OCI-LY7 (cell line): Measurements from ENCODE around the gene SMC5. TPM values are rescaled to one million over a fixed set of nuclear protein-coding genes. Genes with fewer than 3 reads are reported as not detected.

Experiments
- BruUV-seq: library from RNA; stranded (reverse); fragments of 400-500 nt; replicated peaks from 2 replicates; lab custom pipeline; 2021; lab: Mats Ljungman, UMichigan
- CTCF ChIA-PET: fragments of 300-600 bp; sonication (Branson Sonifier 250); formaldehyde crosslinking; loops from one replicate; lab custom pipeline; 2022; ENCODE audit warnings: antibody characterized with exemption; ENCODE audit not compliant: unreplicated experiment; lab: Charles Lee
- POLR2A ChIA-PET: fragments of 300-600 bp; sonication (Branson Sonifier 250); formaldehyde crosslinking; loops from one replicate; lab custom pipeline; 2022; ENCODE audit warnings: antibody characterized with exemption; lab: Charles Lee
- DNase-seq: peaks from one replicate; pipeline ENCODE4 v3.0.0-alpha.2; 2015; ENCODE audit warnings: low spot score
- H2AFZ ChIP-seq: fragments of 200-600 bp; sonication (generic), shearing (Covaris generic); 2 replicates; pipeline ENCODE4 v1.6.1; 2014; ENCODE audit warnings: mild to moderate bottlenecking, antibody characterized with exemption, low read length, moderate library complexity
- H3K27ac ChIP-seq: fragments of 200-600 bp; sonication (generic); 2 replicates; pipeline ENCODE4 v1.5.1; 2014; ENCODE audit warnings: mixed run types, low read depth, mild to moderate bottlenecking, moderate library complexity, low read length, inconsistent platforms; ENCODE audit not compliant: poor library complexity, severe bottlenecking
- H3K36me3 ChIP-seq: fragments of 200-600 bp; sonication (generic); 2 replicates; pipeline ENCODE4 v1.6.1; 2014; ENCODE audit warnings: mild to moderate bottlenecking, antibody characterized with exemption, low read length, moderate library complexity, mixed read lengths; ENCODE audit not compliant: insufficient read depth
- H3K4me1 ChIP-seq: fragments of 200-600 bp; sonication (generic); 2 replicates; pipeline ENCODE4 v1.5.1; 2014; ENCODE audit warnings: mild to moderate bottlenecking, low read length; ENCODE audit not compliant: insufficient read depth, poor library complexity, severe bottlenecking
- H3K4me2 ChIP-seq: fragments of 200-600 bp; sonication (generic); 2 replicates; pipeline ENCODE4 v1.6.1; 2014; ENCODE audit warnings: mild to moderate bottlenecking, low read length
- H3K4me3 ChIP-seq: fragments of 200-600 bp; sonication (generic); 2 replicates; pipeline ENCODE4 v1.5.1; 2014; ENCODE audit warnings: mild to moderate bottlenecking, low read depth, low read length; ENCODE audit not compliant: poor library complexity, severe bottlenecking
- H3K79me2 ChIP-seq: fragments of 200-600 bp; sonication (generic); 2 replicates; pipeline ENCODE4 v1.6.1; 2016; ENCODE audit warnings: low read depth, mild to moderate bottlenecking, low read length, moderate library complexity, mixed read lengths; ENCODE audit not compliant: insufficient read depth
- H3K9me2 ChIP-seq: fragments of 200-600 bp; sonication (generic); 2 replicates; pipeline ENCODE4 v1.6.1; 2016; ENCODE audit warnings: mild to moderate bottlenecking, low read length, mixed read lengths; ENCODE audit not compliant: insufficient read depth
- H3K9me3 ChIP-seq: fragments of 200-600 bp; sonication (generic); 2 replicates; pipeline ENCODE4 v1.6.1; 2014; ENCODE audit warnings: mild to moderate bottlenecking, mixed run types, low read length, mixed read lengths
- H4K20me1 ChIP-seq: fragments of 200-600 bp; sonication (generic); 2 replicates; pipeline ENCODE4 v1.6.1; 2014; ENCODE audit warnings: mild to moderate bottlenecking, antibody characterized with exemption, low read length, moderate library complexity, mixed read lengths; ENCODE audit not compliant: insufficient read depth
- CTCF ChIP-seq: fragments of 200-600 bp; sonication (generic); conservative IDR thresholded peaks from 2 replicates; pipeline ENCODE4 v1.5.1; 2014; ENCODE audit warnings: mild to moderate bottlenecking, antibody characterized with exemption, low read length, moderate library complexity, mixed read lengths
- EZH2phosphoT487 ChIP-seq: fragments of 200-600 bp; sonication (generic); IDR thresholded peaks from 2 replicates; pipeline ENCODE4 v1.6.1; 2018; ENCODE audit warnings: low read depth, borderline replicate concordance, mild to moderate bottlenecking, mixed run types, antibody characterized with exemption, low read length, moderate library complexity, mixed read lengths
- intact Hi-C: fragments of 100-400 bp; cut with micrococcal nuclease; formaldehyde crosslinking; loops from one replicate; pipeline ENCODE4 v1.10.0; 2022; ENCODE audit not compliant: unreplicated experiment
- total RNA-seq, 2 experiments: library from RNA; depleted of rRNA in 1 of 2; stranded (reverse); fragments of >200 nt in 1 of 2; shearing (Covaris generic) in 1 of 2; gene quantifications; 2 replicates each; pipeline ENCODE4 v1.2.3, GENCODE V29; 2014 to 2022

SMC5 gene
- total RNA-seq, 2 experiments from 2014 or later: 38.9 to 42.0 TPM

DNA sequence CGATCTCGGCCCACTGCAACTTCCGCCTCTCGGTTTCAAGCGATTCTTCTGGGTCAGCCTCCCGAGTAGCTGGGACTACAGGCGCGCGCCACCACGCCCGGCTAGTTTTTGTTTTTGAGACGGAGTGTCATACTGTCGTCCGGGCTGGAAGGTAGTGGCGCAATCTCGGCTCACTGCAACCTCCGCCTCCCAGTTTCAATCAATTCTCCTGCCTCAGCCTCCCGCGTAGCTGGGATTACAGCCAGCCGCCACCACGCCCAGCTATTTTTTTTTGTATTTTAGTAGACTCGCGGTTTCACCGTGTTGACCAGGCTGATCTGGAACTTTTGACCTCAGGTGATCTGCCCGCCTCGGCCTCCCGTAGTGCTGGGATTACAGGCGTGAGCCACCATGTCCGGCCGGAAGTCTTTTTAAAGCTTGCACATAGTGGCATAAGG, 1.2 kb downstream of the SMC5 start:
- H3K4me1 ChIP-seq: peaks cover 34% of the 10 kb centered on the region
- no peak overlapping the region for H3K27ac ChIP-seq
- BruUV-seq: no TSS peak
- ChIA-PET POLR2A (interaction anchor here (0.7 to 1.0 kb wide), 2 partner anchors 41 to 106 kb away, joined by 3 to 9 read pairs; no protein-coding TSS in a partner anchor), CTCF (no interaction called here)
- H3K9me2 ChIP-seq: no peaks in the 10 kb centered on the region
- peak overlapping the region; percentile 96 for H3K4me2 ChIP-seq
- intact Hi-C loops: no loop called here
- H2AFZ ChIP-seq: no peak overlapping the region
- H3K4me3 ChIP-seq: peak overlapping the region; percentile 89
- peaks cover 60% of the 10 kb centered on the region for H3K79me2 ChIP-seq
- no peak for DNase-seq
- no peaks in the 10 kb centered on the region for H3K9me3 ChIP-seq
- peaks cover 24% of the 10 kb centered on the region for H4K20me1 ChIP-seq
- H3K36me3 ChIP-seq: peaks cover 52% of the 10 kb centered on the region
- TF ChIP-seq EZH2phosphoT487 (no peak), CTCF (no peak)

DNA sequence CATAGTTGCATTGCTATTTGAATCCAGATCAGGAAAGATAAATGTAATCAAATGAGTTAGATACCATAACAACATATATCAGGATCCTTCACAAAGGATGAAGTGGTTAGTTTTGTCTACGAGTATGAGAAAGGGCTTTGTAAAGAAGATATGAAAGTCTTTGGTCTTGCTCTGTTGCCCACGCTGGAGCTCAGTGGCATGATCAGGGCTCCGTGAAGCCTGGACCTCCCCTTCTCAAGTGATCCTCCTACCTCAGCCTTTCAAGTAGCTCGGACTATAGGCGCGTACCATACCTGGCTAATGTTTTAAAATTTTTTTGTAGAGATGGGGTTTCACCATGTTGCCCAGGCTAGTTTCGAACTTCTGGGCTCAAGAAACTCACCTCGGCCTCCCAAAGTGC, 1.8 kb downstream of the SMC5 start:
- CTCF ChIA-PET: no interaction called here
- H4K20me1 ChIP-seq: peaks cover 24% of the 10 kb centered on the region
- BruUV-seq: no TSS peak
- intact Hi-C loops: no loop called here
- H3K27ac ChIP-seq: no peak overlapping the region
- H3K4me2 ChIP-seq: peak overlapping the region; percentile 96
- no peak overlapping the region for H2AFZ ChIP-seq
- H3K36me3 ChIP-seq: peaks cover 58% of the 10 kb centered on the region
- peaks cover 60% of the 10 kb centered on the region for H3K79me2 ChIP-seq
- peaks cover 34% of the 10 kb centered on the region for H3K4me1 ChIP-seq
- no peaks in the 10 kb centered on the region for H3K9me3 ChIP-seq
- H3K9me2 ChIP-seq: no peaks in the 10 kb centered on the region
- peak overlapping the region; percentile 89 for H3K4me3 ChIP-seq
- POLR2A ChIA-PET: interaction anchor here (0.7 to 1.0 kb wide), 2 partner anchors 40 to 106 kb away, joined by 3 to 9 read pairs; no protein-coding TSS in a partner anchor
- TF ChIP-seq EZH2phosphoT487 (no peak), CTCF (no peak)
- peak; percentile 4 for DNase-seq

DNA sequence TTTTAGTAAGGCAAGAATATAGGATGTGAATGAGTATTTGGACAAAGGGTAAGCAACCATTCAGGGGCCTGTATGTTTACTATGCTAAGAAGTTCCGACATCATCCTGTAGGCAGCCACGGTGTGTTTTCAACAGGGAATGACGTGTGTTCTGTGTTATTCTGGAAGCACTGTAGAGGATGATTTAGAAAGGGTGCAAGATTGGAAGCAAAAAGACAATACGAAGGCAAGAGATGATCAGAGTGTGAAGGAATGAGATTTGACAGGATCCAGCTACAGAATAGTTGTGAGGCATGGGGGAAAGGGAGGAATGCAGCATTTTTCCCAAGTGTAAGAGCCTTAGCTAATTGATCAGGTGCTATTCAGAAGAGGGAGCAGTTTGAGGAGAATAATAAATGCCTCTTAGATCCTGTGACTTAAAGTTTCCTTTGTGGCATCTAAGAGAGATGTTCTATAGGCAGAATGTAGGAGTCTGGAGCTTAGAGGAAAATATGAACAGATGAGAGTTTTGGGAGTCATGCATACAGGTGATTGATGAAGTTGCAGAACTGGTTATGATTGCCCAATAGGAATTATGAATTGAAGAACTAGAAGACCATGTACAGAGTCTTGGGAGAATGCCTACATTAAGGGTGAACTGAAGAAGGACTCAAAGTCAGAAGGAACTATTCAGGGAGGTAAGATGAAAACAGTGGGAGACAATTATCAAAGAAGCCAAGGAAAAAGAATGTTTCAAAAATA, 2.5 kb downstream of the SMC5 start:
- intact Hi-C loops: no loop called here
- H2AFZ ChIP-seq: no peak overlapping the region
- H3K79me2 ChIP-seq: peaks cover 60% of the 10 kb centered on the region
- ChIA-PET POLR2A (no interaction called here), CTCF (no interaction called here)
- H3K9me3 ChIP-seq: no peaks in the 10 kb centered on the region
- H3K4me2 ChIP-seq: peak overlapping the region; percentile 96
- H3K36me3 ChIP-seq: peaks cover 64% of the 10 kb centered on the region
- H3K27ac ChIP-seq: no peak overlapping the region
- TF ChIP-seq CTCF (no peak), EZH2phosphoT487 (no peak)
- DNase-seq: no peak
- peaks cover 24% of the 10 kb centered on the region for H4K20me1 ChIP-seq
- peak overlapping the region; percentile 89 for H3K4me3 ChIP-seq
- peaks cover 34% of the 10 kb centered on the region for H3K4me1 ChIP-seq
- BruUV-seq: no TSS peak
- H3K9me2 ChIP-seq: no peaks in the 10 kb centered on the region
